ENCODE data around the gene RILPL2.
"Not testable (repeated sequence)": the region's sequence is repeated elsewhere in the genome, so short reads cannot be mapped to it uniquely, and the experiment has no call there.

RILPL2 gene

DNA sequence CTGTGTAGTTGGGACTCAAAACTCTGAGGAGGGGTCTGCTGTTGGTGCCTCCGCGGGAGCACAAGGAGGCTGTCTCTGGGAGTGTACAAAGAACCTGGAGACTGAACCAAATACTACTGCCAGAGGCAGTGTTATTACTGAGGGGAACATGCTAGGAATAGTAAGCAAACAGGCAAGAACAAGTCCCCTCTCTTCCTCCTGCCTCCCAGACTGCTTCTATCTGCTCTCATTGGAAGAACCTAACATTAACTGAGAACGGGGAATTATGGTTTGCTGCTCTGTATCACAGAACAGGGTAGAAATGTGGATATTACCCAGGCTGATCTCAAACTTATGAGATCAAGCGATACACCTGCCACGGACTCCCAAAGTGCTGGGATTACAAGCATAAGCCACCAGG, 57.1 kb downstream of the RILPL2 start:
- no peak for DNase-seq (ENCODE audit: low read depth)

DNA sequence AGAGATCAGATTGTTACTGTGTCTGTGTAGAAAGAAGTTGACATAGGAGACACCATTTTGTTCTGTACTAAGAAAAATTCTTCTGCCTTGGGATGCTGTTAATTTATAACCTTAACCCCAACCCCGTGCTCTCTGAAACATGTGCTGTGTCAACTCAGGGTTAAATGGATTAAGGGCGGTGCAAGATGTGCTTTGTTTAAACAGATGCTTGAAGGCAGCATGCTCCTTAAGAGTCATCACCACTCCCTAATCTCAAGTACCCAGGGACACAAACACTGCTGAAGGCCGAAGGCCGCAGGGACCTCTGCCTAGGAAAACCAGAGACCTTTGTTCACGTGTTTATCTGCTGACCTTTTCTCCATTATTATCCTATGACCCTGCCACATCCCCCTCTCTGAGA, 64.1 kb downstream of the RILPL2 start:
- DNase-seq (ENCODE audit: low read depth): not testable (repeated sequence)

DNA sequence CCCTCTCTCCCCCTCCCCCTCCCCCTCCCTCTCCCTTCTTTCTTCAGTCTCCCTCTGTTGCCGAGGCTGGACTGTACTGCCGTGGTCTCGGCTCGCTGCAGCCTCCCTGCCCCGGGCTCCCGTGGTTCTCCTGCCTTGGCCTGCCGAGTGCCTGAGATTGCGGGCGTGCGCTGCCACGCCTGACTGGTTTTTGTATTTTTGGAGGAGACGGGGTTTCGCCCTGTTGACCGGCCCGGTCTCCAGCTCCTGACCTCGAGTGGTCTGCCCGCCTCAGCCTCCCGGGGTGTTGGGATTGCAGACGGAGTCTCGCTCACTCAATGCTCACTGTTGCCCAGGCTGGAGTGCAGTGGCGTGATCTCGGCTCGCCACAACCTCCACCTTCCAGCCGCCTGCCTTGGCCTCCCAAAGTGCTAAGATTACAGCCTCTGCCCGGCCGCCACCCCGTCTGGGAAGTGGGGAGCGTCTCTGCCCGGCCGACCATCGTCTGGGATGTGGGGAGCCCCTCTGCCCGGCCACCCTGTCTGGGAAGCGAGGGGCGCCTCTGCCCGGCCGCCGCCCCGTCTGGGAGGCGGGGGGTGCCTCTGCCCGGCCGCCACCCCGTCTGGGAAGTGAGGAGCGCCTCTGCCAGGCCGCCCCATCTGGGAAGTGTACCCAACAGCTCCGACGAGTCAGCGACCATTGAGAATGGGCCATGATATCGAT, 64.7 kb downstream of the RILPL2 start:
- not testable (repeated sequence) for DNase-seq (ENCODE audit: low read depth)

DNA sequence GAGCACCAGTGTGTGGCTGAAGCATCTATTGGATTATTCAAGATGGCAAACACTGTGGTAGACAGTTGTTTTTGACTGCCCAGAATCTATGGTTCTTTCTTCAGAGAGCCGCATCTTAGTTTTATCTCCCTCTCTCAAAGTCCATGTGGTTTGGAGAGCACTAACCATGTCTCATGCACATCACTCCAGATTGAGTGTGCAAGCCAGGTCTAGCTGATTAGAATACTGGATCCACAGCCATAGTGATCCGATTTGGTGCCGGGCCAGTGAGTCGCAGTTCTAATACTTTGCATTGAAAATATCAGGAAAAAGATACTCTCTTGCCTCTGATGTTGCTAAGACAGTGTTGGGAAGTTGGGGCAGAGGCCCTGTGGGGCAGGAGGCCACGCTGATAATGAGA, 67.3 kb downstream of the RILPL2 start:
- DNase-seq (ENCODE audit: low read depth): no peak

DNA sequence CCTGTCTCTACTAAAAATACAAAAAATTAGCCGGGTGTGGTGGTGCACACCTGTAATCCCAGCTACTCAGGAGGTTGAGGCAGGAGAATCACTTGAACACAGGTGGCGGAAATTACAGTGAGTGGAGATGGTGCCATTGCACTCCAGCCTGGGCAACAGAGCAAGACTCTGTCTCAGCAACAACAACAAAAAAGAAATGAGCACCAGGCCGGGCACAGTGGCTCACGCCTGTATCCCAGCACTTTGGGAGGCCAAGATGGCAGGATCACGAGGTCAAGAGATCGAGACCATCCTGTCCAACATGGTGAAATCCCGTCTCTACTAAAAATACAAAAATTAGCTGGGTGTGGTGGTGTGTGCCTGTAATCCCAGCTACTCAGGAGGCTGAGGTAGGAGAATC, 68.1 kb downstream of the RILPL2 start:
- DNase-seq (ENCODE audit: low read depth): not testable (repeated sequence)

DNA sequence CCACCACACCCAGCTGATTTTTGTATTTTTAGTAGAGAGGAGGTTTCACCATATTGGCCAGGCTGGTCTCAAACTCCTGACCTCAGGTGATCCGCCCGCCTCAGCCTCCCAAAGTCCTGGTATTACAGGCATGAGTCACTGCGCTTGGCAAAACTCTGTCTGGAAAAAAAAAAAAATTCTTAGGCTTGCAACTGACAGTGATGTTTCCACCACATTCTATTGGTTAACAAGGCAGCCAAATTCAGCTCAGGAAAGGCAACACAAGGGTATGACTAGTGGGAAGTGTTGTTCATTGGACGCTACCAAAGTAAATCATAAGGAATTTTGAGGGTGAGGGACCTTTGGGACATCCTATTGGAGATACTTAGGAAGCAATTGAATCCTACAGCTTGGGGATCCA, 69.0 kb downstream of the RILPL2 start:
- DNase-seq (ENCODE audit: low read depth): no peak

All from stimulated activated CD8-positive, alpha-beta memory T cell treated with anti-CD3 and anti-CD28 coated beads, Interleukin-12 subunit alpha, Interleukin-12 subunit beta, amount 100 ng/mL, for 1 hour (primary cell).